ENCODE results near the gene FRK.
"Not testable (repeated sequence)": the region's sequence is repeated elsewhere in the genome, so short reads cannot be mapped to it uniquely, and the experiment has no call there.

The FRK gene

DNA sequence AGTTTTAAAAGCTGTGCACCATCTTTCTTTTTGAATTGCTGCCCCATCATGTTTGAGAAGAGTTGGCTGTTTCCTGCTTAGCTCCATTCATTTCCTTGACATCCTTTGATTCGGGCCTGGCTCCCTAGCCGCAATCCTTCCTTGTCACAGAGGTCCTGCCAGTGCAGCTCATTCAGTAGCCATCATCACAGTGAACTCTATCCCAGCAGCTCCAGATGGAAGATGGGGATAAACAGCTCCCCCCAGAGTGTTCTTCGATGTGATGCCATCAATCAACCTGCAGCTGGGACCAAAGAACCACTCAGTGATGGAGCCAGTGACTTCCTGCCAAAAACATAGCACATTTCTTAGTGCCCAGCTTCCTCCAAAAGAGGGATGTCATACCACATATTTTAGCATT lies 158.8 kb downstream of the FRK start:
- Histone ChIP-seq H3K27ac (no peak overlapping the region), H3K4me3 (no peak overlapping the region)

DNA sequence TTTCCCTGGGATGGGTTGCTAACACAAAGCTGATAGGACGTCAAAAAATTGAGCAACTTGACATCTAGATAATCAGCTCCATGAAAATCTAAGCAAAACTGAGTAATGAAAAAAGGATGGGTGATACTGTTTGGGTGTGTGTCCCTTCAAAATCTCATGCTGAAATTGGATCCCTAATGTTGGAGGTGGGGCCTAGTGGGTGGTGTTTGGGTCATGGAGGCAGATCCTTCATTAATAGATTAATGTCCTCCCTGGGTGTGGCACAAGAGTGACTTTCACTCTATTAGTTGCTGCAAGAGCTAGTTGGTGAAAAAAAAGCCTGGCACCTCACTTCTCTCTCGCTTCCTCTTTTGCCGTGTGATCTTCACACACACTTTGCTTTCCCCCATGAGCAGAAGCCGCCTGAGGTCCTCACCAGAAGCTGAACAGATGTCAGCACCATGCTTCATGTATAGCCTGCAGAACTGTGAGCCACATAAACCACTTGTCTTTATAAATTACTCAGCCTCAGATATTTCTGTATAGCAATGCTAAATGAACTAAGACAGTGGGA lies 160.9 kb downstream of the FRK start:
- Histone ChIP-seq H3K4me3 (no peak overlapping the region), H3K27ac (no peak overlapping the region)

- H3K27ac ChIP-seq, result no peak overlapping the region
- no peak overlapping the region for H3K4me3 ChIP-seq
Measured at GRCh38 chr6:115898246-115898645, 162.4 kb downstream of the FRK start.

GRCh38 chr6:115896538-115897129 lies 164.1 kb downstream of the FRK start:
- Histone ChIP-seq H3K27ac (no peak overlapping the region), H3K4me3 (no peak overlapping the region)

DNA sequence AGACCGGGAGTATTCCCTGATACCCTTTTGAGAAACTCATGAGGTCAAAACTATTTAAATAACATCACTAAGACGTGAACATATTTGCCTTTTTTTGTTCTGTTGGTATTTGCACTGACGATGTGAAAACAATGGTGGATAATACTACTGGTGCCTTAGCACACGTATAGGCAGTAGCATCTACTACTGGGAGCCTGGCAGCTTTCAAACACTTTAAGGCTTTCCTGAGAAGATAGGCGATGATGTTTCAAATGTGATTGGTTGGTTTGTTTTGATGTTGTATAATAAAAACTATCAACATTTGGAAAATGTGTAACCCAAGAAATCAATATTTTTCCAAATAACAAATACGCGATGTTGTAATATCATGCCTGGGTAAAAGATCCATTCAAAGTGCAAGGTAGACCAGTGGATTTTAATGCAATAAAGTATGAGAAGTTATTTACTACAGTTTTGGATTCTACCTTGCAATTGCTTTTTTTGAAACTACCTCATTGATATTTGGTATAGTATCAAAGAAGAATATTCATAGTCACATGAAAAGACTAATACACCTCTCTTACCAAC lies 166.2 kb downstream of the FRK start:
- no peak overlapping the region for H3K4me3 ChIP-seq
- no peak overlapping the region for H3K27ac ChIP-seq

GRCh38 chr6:115891750-115892149 lies 168.9 kb downstream of the FRK start:
- Histone ChIP-seq H3K27ac (no peak overlapping the region), H3K4me3 (no peak overlapping the region)

DNA sequence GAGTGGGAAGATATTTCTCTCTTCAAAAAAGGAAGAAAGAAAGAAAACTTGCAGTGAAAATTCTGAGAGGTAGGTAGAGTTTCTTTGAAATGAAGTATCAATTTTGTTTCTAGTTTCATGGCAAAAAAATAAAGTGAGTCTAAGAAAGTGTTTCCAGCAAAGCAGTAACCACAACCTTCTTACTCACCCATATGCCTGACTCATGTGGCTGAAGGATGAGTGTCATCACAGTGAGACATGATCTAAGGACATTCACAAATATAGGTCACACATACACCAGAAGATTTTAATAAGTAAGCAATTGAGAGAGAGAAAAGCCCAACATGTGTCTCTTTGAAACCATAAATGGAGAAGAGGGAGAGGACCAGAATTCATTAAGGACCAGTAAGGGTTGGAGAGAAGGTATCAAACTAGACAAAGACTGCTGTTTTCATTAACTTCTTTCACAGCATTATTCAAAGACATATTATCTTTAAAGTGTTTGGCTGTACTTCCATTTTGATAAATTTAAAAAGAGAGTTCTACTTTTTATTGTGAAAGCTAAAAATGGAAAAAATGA lies 169.5 kb downstream of the FRK start:
- Histone ChIP-seq H3K27ac (no peak overlapping the region), H3K4me3 (no peak overlapping the region)

- H3K4me3 ChIP-seq, result no peak overlapping the region
- H3K27ac ChIP-seq, result no peak overlapping the region
Measured at GRCh38 chr6:115890238-115890637, 170.5 kb downstream of the FRK start.

GRCh38 chr6:115888687-115889470 lies 171.8 kb downstream of the FRK start:
- not testable (repeated sequence) for H3K27ac ChIP-seq, H3K4me3 ChIP-seq

GRCh38 chr6:115887891-115888290 lies 172.8 kb downstream of the FRK start:
- no peak overlapping the region for H3K4me3 ChIP-seq
- no peak overlapping the region for H3K27ac ChIP-seq

GRCh38 chr6:115885636-115886366 lies 174.9 kb downstream of the FRK start:
- Histone ChIP-seq H3K27ac (no peak overlapping the region), H3K4me3 (no peak overlapping the region)

GRCh38 chr6:115882771-115883170 lies 177.9 kb downstream of the FRK start:
- H3K27ac ChIP-seq, result no peak overlapping the region
- no peak overlapping the region for H3K4me3 ChIP-seq

DNA sequence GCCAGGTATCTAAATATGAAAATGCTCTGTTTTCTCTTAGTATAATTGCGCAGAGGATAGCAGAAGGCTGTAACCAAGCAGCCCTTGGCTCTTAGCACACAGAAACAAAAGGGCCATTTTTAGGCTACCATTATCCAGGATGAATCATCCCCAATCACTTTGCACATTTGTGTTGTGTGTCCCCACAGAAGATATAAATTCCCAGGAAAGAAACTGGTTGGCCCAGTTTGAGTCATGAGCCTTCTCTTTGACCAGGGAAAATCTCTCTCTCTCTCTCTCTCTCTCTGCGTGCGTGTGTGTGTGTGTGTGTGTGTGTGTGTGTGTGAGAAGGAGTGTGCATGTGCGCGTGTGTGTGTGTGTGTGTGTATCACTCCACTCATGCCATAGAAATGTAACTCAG lies 178.5 kb downstream of the FRK start:
- Histone ChIP-seq H3K4me3 (no peak overlapping the region), H3K27ac (no peak overlapping the region)
